ENCODE measurements around the gene COL4A2.
A peak's percentile ranks its signal among the peaks of the same experiment; 100 is the strongest.

Gene COL4A2

GRCh38 chr13:110554946-110555345 lies 247.9 kb downstream of the COL4A2 start:
- Histone ChIP-seq H3K36me3 (ENCODE audit: insufficient read depth, low read depth, low read length) (no peaks in the 10 kb centered on the region), H3K9ac (ENCODE audit: low read depth, low read length) (no peak overlapping the region), H3K4me3 (ENCODE audit: low read length) (no peak overlapping the region), H3K9me3 (ENCODE audit: insufficient read depth, low read depth, low read length) (no peaks in the 10 kb centered on the region), H3K4me1 (ENCODE audit: insufficient read depth, low read length) (no peaks in the 10 kb centered on the region; the same call in 1 of the 2 replicates), H3K27ac (ENCODE audit: low read length) (no peak overlapping the region), H3K27me3 (ENCODE audit: insufficient read depth, low read length) (peaks cover 7% of the 10 kb centered on the region; the same call in 1 of the 2 replicates)

GRCh38 chr13:110555601-110556223 lies 248.6 kb downstream of the COL4A2 start:
- no peaks in the 10 kb centered on the region for H3K9me3 ChIP-seq (ENCODE audit: insufficient read depth, low read depth, low read length)
- peaks cover 14% of the 10 kb centered on the region for H3K27me3 ChIP-seq (ENCODE audit: insufficient read depth, low read length)
- H3K4me3 ChIP-seq (ENCODE audit: low read length), result no peak overlapping the region
- H3K4me1 ChIP-seq (ENCODE audit: insufficient read depth, low read length), result peaks cover 7% of the 10 kb centered on the region
- no peak overlapping the region for H3K27ac ChIP-seq (ENCODE audit: low read length)
- no peaks in the 10 kb centered on the region for H3K36me3 ChIP-seq (ENCODE audit: insufficient read depth, low read depth, low read length)
- H3K9ac ChIP-seq (ENCODE audit: low read depth, low read length), result no peak overlapping the region

- H3K27ac ChIP-seq (ENCODE audit: low read length), result no peak overlapping the region
These were observed 249.1 kb downstream of the COL4A2 start for GRCh38 chr13:110556224-110556606.

GRCh38 chr13:110557082-110557481 lies 250.0 kb downstream of the COL4A2 start:
- peaks cover 25% of the 10 kb centered on the region for H3K27me3 ChIP-seq (ENCODE audit: insufficient read depth, low read length)
- H3K27ac ChIP-seq (ENCODE audit: low read length), result no peak overlapping the region
- H3K4me3 ChIP-seq (ENCODE audit: low read length), result no peak overlapping the region
- H3K36me3 ChIP-seq (ENCODE audit: insufficient read depth, low read depth, low read length), result no peaks in the 10 kb centered on the region
- peaks cover 8% of the 10 kb centered on the region for H3K4me1 ChIP-seq (ENCODE audit: insufficient read depth, low read length)
- H3K9me3 ChIP-seq (ENCODE audit: insufficient read depth, low read depth, low read length), result no peaks in the 10 kb centered on the region
- no peak overlapping the region for H3K9ac ChIP-seq (ENCODE audit: low read depth, low read length)

More at GRCh38 chr13:110556224-110556606, 249.1 kb downstream of the COL4A2 start:
- no peak overlapping the region for H3K4me3 ChIP-seq (ENCODE audit: low read length)
- no peaks in the 10 kb centered on the region for H3K36me3 ChIP-seq (ENCODE audit: insufficient read depth, low read depth, low read length)
- H3K9me3 ChIP-seq (ENCODE audit: insufficient read depth, low read depth, low read length), result no peaks in the 10 kb centered on the region
- peaks cover 19% of the 10 kb centered on the region for H3K27me3 ChIP-seq (ENCODE audit: insufficient read depth, low read length)
- H3K4me1 ChIP-seq (ENCODE audit: insufficient read depth, low read length), result peaks cover 8% of the 10 kb centered on the region
- no peak overlapping the region for H3K9ac ChIP-seq (ENCODE audit: low read depth, low read length)

GRCh38 chr13:110557610-110558305 lies 250.7 kb downstream of the COL4A2 start:
- H3K4me1 ChIP-seq (ENCODE audit: insufficient read depth, low read length), result peaks cover 8% of the 10 kb centered on the region
- no peak overlapping the region for H3K27ac ChIP-seq (ENCODE audit: low read length)
- no peak overlapping the region for H3K9ac ChIP-seq (ENCODE audit: low read depth, low read length)
- H3K36me3 ChIP-seq (ENCODE audit: insufficient read depth, low read depth, low read length), result no peaks in the 10 kb centered on the region
- H3K9me3 ChIP-seq (ENCODE audit: insufficient read depth, low read depth, low read length), result no peaks in the 10 kb centered on the region
- peaks cover 32% of the 10 kb centered on the region for H3K27me3 ChIP-seq (ENCODE audit: insufficient read depth, low read length)
- H3K4me3 ChIP-seq (ENCODE audit: low read length), result no peak overlapping the region

GRCh38 chr13:110559429-110559943 lies 252.4 kb downstream of the COL4A2 start:
- Histone ChIP-seq H3K27ac (ENCODE audit: low read length) (no peak overlapping the region), H3K36me3 (ENCODE audit: insufficient read depth, low read depth, low read length) (no peaks in the 10 kb centered on the region), H3K9ac (ENCODE audit: low read depth, low read length) (no peak overlapping the region), H3K27me3 (ENCODE audit: insufficient read depth, low read length) (peaks cover 40% of the 10 kb centered on the region), H3K4me3 (ENCODE audit: low read length) (peak overlapping the region; percentile 77; the same call in 1 of the 2 replicates), H3K9me3 (ENCODE audit: insufficient read depth, low read depth, low read length) (no peaks in the 10 kb centered on the region), H3K4me1 (ENCODE audit: insufficient read depth, low read length) (peaks cover 12% of the 10 kb centered on the region)

GRCh38 chr13:110559986-110560385 lies 252.9 kb downstream of the COL4A2 start:
- H3K4me1 ChIP-seq (ENCODE audit: insufficient read depth, low read length), result peaks cover 12% of the 10 kb centered on the region
- H3K4me3 ChIP-seq (ENCODE audit: low read length), result peak overlapping the region; percentile 77
- H3K36me3 ChIP-seq (ENCODE audit: insufficient read depth, low read depth, low read length), result no peaks in the 10 kb centered on the region
- H3K9ac ChIP-seq (ENCODE audit: low read depth, low read length), result no peak overlapping the region; the same call in 1 of the 2 replicates
- no peaks in the 10 kb centered on the region for H3K9me3 ChIP-seq (ENCODE audit: insufficient read depth, low read depth, low read length)
- no peak overlapping the region for H3K27ac ChIP-seq (ENCODE audit: low read length)
- peaks cover 40% of the 10 kb centered on the region for H3K27me3 ChIP-seq (ENCODE audit: insufficient read depth, low read length)

GRCh38 chr13:110560601-110561343 lies 253.7 kb downstream of the COL4A2 start:
- peaks cover 40% of the 10 kb centered on the region for H3K27me3 ChIP-seq (ENCODE audit: insufficient read depth, low read length)
- H3K9me3 ChIP-seq (ENCODE audit: insufficient read depth, low read depth, low read length), result no peaks in the 10 kb centered on the region
- H3K4me1 ChIP-seq (ENCODE audit: insufficient read depth, low read length), result peaks cover 12% of the 10 kb centered on the region
- H3K4me3 ChIP-seq (ENCODE audit: low read length), result peak overlapping the region; percentile 77
- H3K9ac ChIP-seq (ENCODE audit: low read depth, low read length), result peak overlapping the region; percentile 63; the same call in 1 of the 2 replicates
- H3K27ac ChIP-seq (ENCODE audit: low read length), result no peak overlapping the region
- no peaks in the 10 kb centered on the region for H3K36me3 ChIP-seq (ENCODE audit: insufficient read depth, low read depth, low read length)

- Histone ChIP-seq H3K9ac (ENCODE audit: low read depth, low read length) (peak within 1 kb of the TSS; percentile 71; the same call in 1 of the 2 replicates), H3K4me1 (ENCODE audit: insufficient read depth, low read length) (peaks cover 12% of the 10 kb centered on the region), H3K27me3 (ENCODE audit: insufficient read depth, low read length) (peaks cover 40% of the 10 kb centered on the region), H3K4me3 (ENCODE audit: low read length) (peak within 1 kb of the TSS; percentile 88), H3K36me3 (ENCODE audit: insufficient read depth, low read depth, low read length) (no peaks in the 10 kb centered on the region), H3K27ac (ENCODE audit: low read length) (no peak within 1 kb of the TSS), H3K9me3 (ENCODE audit: insufficient read depth, low read depth, low read length) (no peaks in the 10 kb centered on the region)
These were observed 254.4 kb downstream of the COL4A2 start, which contains the start of gene RAB20 for GRCh38 chr13:110561344-110562035. RAB20 (minus strand) TSS chr13:110561722; CDS start chr13:110561519, 203 bp downstream.

GRCh38 chr13:110562036-110562597 lies 255.0 kb downstream of the COL4A2 start:
- peak overlapping the region; percentile 71; the same call in 1 of the 2 replicates for H3K9ac ChIP-seq (ENCODE audit: low read depth, low read length)
- H3K4me1 ChIP-seq (ENCODE audit: insufficient read depth, low read length), result peaks cover 12% of the 10 kb centered on the region
- H3K36me3 ChIP-seq (ENCODE audit: insufficient read depth, low read depth, low read length), result no peaks in the 10 kb centered on the region
- peaks cover 40% of the 10 kb centered on the region for H3K27me3 ChIP-seq (ENCODE audit: insufficient read depth, low read length)
- H3K4me3 ChIP-seq (ENCODE audit: low read length), result peak overlapping the region; percentile 88
- no peak overlapping the region for H3K27ac ChIP-seq (ENCODE audit: low read length)
- no peaks in the 10 kb centered on the region for H3K9me3 ChIP-seq (ENCODE audit: insufficient read depth, low read depth, low read length)

All from iPS-20b (cell line).